HL-60 (cell line): ENCODE measurements around the gene TNFAIP2.

Experiments
- DNase-seq, 2 experiments: peaks; one replicate each; pipeline ENCODE4 v3.0.0-alpha.2; 2010 to 2020; ENCODE audit warnings: low read depth in 1 of 2, low spot score in 1 of 2
- H3K27ac ChIP-seq: fragments of 250-450 bp; sonication (Bioruptor Pico); replicated peaks from 2 replicates; pipeline ENCODE4 v1.5.1; 2020; ENCODE audit warnings: mild to moderate bottlenecking, moderate library complexity
- H3K27me3 ChIP-seq: fragments of 250-450 bp; sonication (Bioruptor Pico); 2 replicates; pipeline ENCODE4 v1.5.1; 2021; ENCODE audit warnings: mild to moderate bottlenecking, moderate library complexity; ENCODE audit not compliant: insufficient read depth, poor library complexity, severe bottlenecking
- H3K4me3 ChIP-seq: replicated peaks from 2 replicates; pipeline ENCODE4 v1.5.1; 2011; ENCODE audit warnings: mild to moderate bottlenecking, control low read depth, low read length; ENCODE audit not compliant: insufficient read depth
- GABPA ChIP-seq: IDR thresholded peaks from 2 replicates; pipeline ENCODE4 v1.6.1; 2012; ENCODE audit warnings: low read depth
- POLR2AphosphoS5 ChIP-seq: IDR thresholded peaks from 2 replicates; pipeline ENCODE4 v1.6.1; 2012; ENCODE audit warnings: low read depth
- SPI1 ChIP-seq: IDR thresholded peaks from 2 replicates; pipeline ENCODE4 v1.6.1; 2012; ENCODE audit warnings: low read depth, mild to moderate bottlenecking, borderline replicate concordance
- TF ChIP-seq, protein P1 (sequence below): IDR thresholded peaks from one replicate; pipeline ENCODE4 v1.5.1; 2011; ENCODE audit warnings: low read length, control low read depth, inconsistent platforms; ENCODE audit not compliant: insufficient read depth
- TF ChIP-seq, protein P2 (sequence below): IDR thresholded peaks from 2 replicates; pipeline ENCODE4 v1.6.1; 2012; ENCODE audit warnings: low read depth; ENCODE audit not compliant: insufficient replicate concordance

The TNFAIP2 gene

DNA sequence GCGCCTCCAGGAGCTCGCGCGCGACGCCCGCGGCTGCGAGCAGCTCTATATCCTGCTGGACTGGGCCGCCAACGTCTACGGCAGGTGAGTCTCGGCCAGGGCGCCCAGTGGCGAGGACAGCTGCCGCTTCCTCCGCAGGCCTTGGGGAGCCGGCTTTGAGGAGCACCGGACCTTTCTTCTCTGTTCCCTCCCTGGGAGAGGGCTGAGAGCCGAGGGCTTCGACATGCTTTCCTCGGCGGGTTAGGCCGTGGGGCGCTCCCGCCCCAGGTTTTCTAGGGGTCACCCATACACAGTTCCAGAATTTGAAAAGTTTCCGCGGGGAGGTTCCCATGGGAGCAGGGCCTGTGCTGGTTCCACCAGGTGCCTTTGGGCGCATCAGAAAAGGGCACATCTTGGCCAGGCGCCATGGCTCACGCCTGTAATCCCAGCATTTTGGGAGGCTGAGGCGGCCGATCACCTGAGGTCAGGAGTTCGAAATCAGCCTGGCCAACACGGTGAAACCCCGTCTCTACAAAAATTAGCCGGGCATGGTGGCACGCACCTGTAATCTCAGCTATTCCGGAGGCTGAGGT, 20.5 kb upstream of the TNFAIP2 start:
- no peak for TF ChIP-seq GABPA
- TF ChIP-seq, protein P1, sequence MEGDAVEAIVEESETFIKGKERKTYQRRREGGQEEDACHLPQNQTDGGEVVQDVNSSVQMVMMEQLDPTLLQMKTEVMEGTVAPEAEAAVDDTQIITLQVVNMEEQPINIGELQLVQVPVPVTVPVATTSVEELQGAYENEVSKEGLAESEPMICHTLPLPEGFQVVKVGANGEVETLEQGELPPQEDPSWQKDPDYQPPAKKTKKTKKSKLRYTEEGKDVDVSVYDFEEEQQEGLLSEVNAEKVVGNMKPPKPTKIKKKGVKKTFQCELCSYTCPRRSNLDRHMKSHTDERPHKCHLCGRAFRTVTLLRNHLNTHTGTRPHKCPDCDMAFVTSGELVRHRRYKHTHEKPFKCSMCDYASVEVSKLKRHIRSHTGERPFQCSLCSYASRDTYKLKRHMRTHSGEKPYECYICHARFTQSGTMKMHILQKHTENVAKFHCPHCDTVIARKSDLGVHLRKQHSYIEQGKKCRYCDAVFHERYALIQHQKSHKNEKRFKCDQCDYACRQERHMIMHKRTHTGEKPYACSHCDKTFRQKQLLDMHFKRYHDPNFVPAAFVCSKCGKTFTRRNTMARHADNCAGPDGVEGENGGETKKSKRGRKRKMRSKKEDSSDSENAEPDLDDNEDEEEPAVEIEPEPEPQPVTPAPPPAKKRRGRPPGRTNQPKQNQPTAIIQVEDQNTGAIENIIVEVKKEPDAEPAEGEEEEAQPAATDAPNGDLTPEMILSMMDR: no peak
- TF ChIP-seq, protein P2, sequence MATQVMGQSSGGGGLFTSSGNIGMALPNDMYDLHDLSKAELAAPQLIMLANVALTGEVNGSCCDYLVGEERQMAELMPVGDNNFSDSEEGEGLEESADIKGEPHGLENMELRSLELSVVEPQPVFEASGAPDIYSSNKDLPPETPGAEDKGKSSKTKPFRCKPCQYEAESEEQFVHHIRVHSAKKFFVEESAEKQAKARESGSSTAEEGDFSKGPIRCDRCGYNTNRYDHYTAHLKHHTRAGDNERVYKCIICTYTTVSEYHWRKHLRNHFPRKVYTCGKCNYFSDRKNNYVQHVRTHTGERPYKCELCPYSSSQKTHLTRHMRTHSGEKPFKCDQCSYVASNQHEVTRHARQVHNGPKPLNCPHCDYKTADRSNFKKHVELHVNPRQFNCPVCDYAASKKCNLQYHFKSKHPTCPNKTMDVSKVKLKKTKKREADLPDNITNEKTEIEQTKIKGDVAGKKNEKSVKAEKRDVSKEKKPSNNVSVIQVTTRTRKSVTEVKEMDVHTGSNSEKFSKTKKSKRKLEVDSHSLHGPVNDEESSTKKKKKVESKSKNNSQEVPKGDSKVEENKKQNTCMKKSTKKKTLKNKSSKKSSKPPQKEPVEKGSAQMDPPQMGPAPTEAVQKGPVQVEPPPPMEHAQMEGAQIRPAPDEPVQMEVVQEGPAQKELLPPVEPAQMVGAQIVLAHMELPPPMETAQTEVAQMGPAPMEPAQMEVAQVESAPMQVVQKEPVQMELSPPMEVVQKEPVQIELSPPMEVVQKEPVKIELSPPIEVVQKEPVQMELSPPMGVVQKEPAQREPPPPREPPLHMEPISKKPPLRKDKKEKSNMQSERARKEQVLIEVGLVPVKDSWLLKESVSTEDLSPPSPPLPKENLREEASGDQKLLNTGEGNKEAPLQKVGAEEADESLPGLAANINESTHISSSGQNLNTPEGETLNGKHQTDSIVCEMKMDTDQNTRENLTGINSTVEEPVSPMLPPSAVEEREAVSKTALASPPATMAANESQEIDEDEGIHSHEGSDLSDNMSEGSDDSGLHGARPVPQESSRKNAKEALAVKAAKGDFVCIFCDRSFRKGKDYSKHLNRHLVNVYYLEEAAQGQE: no peak
- no peak for TF ChIP-seq SPI1
- TF ChIP-seq POLR2AphosphoS5: no peak
- DNase-seq: no peak
- no peak overlapping the region for H3K27ac ChIP-seq
- no peak overlapping the region for H3K4me3 ChIP-seq
- H3K27me3 ChIP-seq: peaks cover 27% of the 10 kb centered on the region

DNA sequence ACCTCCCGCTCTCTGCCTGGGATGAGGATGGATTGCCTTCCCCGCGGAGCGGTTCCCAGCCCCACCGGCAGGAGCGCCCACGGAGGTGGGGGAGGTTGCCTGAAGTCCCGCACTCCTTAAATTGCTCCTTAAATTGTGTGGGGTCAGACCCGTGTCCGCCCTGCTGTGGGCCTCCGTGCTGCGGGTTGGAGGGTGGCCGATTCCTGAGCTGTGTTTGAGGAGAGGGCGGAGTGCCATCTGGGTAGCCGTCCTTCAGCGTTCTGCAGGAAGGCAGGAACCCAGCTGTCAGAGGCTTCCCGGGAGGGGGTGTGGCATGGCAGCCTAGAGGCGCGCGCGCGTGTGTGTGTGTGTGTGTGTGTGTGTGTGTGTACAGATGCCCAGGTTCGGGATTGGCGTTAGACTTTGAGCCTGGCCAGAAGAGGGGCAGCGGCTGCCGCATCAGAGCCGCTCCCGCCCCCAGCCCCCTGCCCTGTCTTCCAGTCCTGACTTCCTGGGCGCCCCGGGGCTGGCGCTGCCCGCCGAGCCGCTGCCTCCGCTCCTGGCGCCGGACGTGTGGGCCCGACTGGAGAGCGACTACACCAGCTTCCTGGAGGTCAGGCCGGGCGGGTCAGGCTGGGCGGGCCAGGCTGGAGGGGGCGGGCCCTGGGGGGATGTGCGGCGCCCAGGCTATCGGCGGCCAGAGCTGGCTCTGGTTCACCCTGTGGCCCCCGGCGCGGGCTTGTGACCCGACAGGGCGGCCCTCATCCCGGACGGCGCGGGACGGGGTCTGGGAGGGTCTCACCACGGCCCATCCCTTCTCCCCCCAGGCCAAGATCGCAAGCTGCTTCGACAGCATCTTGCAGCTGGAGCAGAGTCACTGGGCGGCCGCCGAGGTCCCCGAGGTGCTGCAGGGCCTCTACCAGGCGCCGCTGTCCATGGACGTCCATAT, 19.5 kb upstream of the TNFAIP2 start:
- DNase-seq: peak in 1 of 2 experiments; percentile 47
- Histone ChIP-seq H3K27me3 (peaks cover 23% of the 10 kb centered on the region), H3K4me3 (no peak overlapping the region), H3K27ac (no peak overlapping the region)
- TF ChIP-seq POLR2AphosphoS5: no peak
- TF ChIP-seq SPI1: no peak
- TF ChIP-seq, protein P1: no peak
- no peak for TF ChIP-seq GABPA
- TF ChIP-seq, protein P2: no peak

DNA sequence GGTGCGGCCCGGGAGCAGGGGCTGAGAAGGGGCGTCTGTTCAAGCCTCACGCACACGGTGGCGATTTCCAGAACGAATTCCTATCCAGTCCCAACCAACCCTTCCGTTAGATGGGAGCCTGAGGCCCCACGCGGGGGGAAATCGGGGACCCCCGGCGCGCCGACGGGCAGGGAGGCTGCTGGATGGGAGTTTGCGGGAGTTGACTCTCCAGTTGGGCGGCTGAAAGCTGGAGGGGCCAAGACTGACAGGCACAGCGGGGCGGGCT, 18.9 kb upstream of the TNFAIP2 start:
- TF ChIP-seq, protein P1: no peak
- TF ChIP-seq POLR2AphosphoS5 (no peak), GABPA (no peak), SPI1 (no peak)
- TF ChIP-seq, protein P2: no peak
- Histone ChIP-seq H3K27ac (no peak overlapping the region), H3K4me3 (no peak overlapping the region), H3K27me3 (peaks cover 23% of the 10 kb centered on the region)
- DNase-seq: no peak
